Measurements from ENCODE around the gene UBE2QL1.
"Not testable (repeated sequence)": the region's sequence is repeated elsewhere in the genome, so short reads cannot be mapped to it uniquely, and the experiment has no call there.

Gene UBE2QL1

GRCh38 chr5:6508931-6509330, 60.3 kb downstream of the UBE2QL1 start:
- H3K36me3 ChIP-seq = no peaks in the 10 kb centered on the region
- no peak for DNase-seq
- no peaks in the 10 kb centered on the region for H3K27me3 ChIP-seq
- no peaks in the 10 kb centered on the region for H3K9me3 ChIP-seq
- no peak overlapping the region for H3K4me3 ChIP-seq (ENCODE audit: low read depth, low read length)
- H3K4me1 ChIP-seq = peaks cover 8% of the 10 kb centered on the region; the same call in 1 of the 2 replicates
- TF ChIP-seq, protein P1, sequence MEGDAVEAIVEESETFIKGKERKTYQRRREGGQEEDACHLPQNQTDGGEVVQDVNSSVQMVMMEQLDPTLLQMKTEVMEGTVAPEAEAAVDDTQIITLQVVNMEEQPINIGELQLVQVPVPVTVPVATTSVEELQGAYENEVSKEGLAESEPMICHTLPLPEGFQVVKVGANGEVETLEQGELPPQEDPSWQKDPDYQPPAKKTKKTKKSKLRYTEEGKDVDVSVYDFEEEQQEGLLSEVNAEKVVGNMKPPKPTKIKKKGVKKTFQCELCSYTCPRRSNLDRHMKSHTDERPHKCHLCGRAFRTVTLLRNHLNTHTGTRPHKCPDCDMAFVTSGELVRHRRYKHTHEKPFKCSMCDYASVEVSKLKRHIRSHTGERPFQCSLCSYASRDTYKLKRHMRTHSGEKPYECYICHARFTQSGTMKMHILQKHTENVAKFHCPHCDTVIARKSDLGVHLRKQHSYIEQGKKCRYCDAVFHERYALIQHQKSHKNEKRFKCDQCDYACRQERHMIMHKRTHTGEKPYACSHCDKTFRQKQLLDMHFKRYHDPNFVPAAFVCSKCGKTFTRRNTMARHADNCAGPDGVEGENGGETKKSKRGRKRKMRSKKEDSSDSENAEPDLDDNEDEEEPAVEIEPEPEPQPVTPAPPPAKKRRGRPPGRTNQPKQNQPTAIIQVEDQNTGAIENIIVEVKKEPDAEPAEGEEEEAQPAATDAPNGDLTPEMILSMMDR (IDR thresholded peaks at IDR 0.05; ENCODE audit: low read depth, low read length) = no peak

DNA sequence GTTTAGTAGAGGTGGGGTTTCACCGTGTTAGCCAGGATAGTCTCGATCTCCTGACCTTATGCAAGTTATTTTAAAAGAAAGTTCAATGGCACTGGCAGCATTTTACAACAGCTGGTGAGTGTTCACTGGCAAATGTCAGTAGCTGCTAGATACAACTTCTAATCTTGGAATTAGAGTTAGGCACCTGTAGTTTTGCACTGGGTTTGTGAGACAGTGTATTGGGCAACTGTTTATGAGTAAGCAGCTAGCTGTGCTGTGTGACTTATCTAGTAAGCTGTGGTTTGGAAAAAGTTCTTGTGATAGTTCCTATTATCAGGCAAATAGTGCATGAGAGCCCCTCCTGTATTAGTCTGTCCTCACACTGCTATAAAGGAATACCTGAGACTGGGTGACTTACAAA, 61.5 kb downstream of the UBE2QL1 start:
- H3K27me3 ChIP-seq = no peaks in the 10 kb centered on the region
- no peaks in the 10 kb centered on the region; the same call in 1 of the 2 replicates for H3K4me1 ChIP-seq
- no peaks in the 10 kb centered on the region for H3K9me3 ChIP-seq
- TF ChIP-seq, protein P1 (IDR thresholded peaks at IDR 0.05; ENCODE audit: low read depth, low read length) = no peak
- H3K4me3 ChIP-seq (ENCODE audit: low read depth, low read length) = no peak overlapping the region
- H3K36me3 ChIP-seq = no peaks in the 10 kb centered on the region
- DNase-seq = no peak

GRCh38 chr5:6510973-6511372, 62.3 kb downstream of the UBE2QL1 start:
- H3K9me3 ChIP-seq = no peaks in the 10 kb centered on the region
- H3K27me3 ChIP-seq = no peaks in the 10 kb centered on the region
- H3K4me1 ChIP-seq = no peaks in the 10 kb centered on the region
- no peaks in the 10 kb centered on the region for H3K36me3 ChIP-seq
- TF ChIP-seq, protein P1 (IDR thresholded peaks at IDR 0.05; ENCODE audit: low read depth, low read length) = no peak
- no peak for DNase-seq
- H3K4me3 ChIP-seq (ENCODE audit: low read depth, low read length) = no peak overlapping the region

GRCh38 chr5:6515812-6516211, 67.2 kb downstream of the UBE2QL1 start:
- H3K36me3 ChIP-seq; H3K4me3 ChIP-seq (ENCODE audit: low read depth, low read length); DNase-seq; H3K27me3 ChIP-seq; H3K9me3 ChIP-seq; H3K4me1 ChIP-seq: not testable (repeated sequence)

DNA sequence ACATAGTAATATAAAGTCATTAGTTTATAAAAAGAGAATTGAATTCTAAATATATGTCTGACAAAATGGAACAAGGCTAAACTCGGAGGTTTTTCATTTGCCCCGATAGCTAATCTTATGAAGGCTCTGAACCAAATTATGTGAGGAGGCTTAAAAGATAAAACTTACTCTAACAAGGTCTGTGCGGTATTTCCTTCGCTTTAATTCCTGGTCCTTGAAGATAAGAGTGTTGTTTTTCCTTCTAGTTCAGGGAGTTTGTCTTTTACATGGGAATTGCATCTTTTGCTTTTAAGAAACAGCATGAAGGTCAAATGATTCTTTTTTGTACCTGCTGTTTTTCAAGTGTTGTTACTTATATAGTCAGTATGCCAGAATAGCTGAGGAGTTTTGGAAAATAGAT, 68.2 kb downstream of the UBE2QL1 start:
- Histone ChIP-seq H3K27me3 (no peaks in the 10 kb centered on the region), H3K4me1 (no peaks in the 10 kb centered on the region), H3K4me3 (ENCODE audit: low read depth, low read length) (no peak overlapping the region), H3K36me3 (no peaks in the 10 kb centered on the region), H3K9me3 (no peaks in the 10 kb centered on the region)
- DNase-seq = no peak
- TF ChIP-seq, protein P1 (IDR thresholded peaks at IDR 0.05; ENCODE audit: low read depth, low read length) = no peak

- no peak for DNase-seq
- no peaks in the 10 kb centered on the region for H3K27me3 ChIP-seq
Measured at GRCh38 chr5:6517510-6517909, 68.9 kb downstream of the UBE2QL1 start.

More at GRCh38 chr5:6517510-6517909, 68.9 kb downstream of the UBE2QL1 start:
- H3K4me1 ChIP-seq = no peaks in the 10 kb centered on the region
- H3K36me3 ChIP-seq = no peaks in the 10 kb centered on the region
- H3K9me3 ChIP-seq = no peaks in the 10 kb centered on the region
- TF ChIP-seq, protein P1 (IDR thresholded peaks at IDR 0.05; ENCODE audit: low read depth, low read length) = no peak
- H3K4me3 ChIP-seq (ENCODE audit: low read depth, low read length) = no peak overlapping the region
